ENCODE results near the gene MSH5. TPM values are rescaled to one million over a fixed set of nuclear protein-coding genes. Genes with fewer than 3 reads are reported as not detected.

The MSH5 gene
- total and polyA plus RNA-seq, 7 donors: 1.4 to 3.0 (median 1.8) TPM

DNA sequence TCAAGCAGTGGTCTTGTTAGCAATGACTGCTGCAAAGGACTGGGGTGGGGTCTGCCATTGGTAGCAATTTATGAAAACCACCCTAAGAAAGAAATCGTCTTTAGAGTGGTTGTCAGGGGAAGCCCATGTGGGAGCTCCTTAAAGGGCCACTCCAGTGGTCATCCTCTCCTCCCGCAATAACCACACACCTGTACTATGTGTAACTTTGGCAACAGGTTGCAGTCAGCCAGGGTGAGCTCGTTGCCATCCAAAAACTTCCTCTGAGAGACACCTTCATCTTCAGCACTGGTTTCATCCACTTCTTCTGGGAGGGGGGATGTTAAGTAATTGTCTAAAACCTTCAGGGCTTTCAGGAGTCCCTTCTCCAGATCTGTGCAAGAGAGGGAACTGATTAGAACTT is 7.8 kb upstream of the MSH5 start:
- no peak overlapping the region for H3K27ac ChIP-seq

DNA sequence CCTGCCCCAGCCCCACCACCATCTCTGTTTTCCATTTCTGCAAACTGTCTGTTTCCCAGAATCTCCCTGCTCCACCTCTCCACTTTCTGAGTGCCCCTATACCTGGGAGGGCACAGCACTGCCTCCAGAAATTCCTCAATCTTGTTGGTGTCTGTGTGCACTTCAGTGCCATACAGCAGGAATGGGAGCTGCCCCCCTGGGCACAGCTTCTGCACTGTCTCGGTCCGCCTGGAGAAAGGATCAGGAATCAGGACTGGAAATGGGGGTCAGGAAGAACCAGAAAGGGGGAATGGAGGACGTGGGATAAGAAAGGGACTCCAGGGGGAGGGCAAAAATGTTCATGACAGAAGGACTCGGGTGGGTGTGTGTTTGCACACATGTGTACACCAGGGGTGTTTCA is 6.1 kb upstream of the MSH5 start:
- Histone ChIP-seq H3K27me3 (ENCODE audit: insufficient read depth in 3 of 3, low read length in 2 of 3) (peaks cover 0 to 11% (median 0%) of the 10 kb centered on the region in 3 donors), H3K4me3 (no peak overlapping the region), H3K9me3 (no peaks in the 10 kb centered on the region), H3K27ac (peak overlapping the region; percentile 74), H3K36me3 (ENCODE audit: insufficient read depth in 1 of 2, low read depth in 1 of 2) (peaks cover 0 to 35% of the 10 kb centered on the region in 2 donors), H3K4me1 (peaks cover 26% of the 10 kb centered on the region)
- DNase-seq (no peak), ATAC-seq (no peak)
- intact Hi-C loops (cut with DNase I): no loop called here
- WGBS, 3 donors: 82 to 92% (median 87%) methylated on average over 4 of the region's 4 CpGs
- TF ChIP-seq, protein P1, sequence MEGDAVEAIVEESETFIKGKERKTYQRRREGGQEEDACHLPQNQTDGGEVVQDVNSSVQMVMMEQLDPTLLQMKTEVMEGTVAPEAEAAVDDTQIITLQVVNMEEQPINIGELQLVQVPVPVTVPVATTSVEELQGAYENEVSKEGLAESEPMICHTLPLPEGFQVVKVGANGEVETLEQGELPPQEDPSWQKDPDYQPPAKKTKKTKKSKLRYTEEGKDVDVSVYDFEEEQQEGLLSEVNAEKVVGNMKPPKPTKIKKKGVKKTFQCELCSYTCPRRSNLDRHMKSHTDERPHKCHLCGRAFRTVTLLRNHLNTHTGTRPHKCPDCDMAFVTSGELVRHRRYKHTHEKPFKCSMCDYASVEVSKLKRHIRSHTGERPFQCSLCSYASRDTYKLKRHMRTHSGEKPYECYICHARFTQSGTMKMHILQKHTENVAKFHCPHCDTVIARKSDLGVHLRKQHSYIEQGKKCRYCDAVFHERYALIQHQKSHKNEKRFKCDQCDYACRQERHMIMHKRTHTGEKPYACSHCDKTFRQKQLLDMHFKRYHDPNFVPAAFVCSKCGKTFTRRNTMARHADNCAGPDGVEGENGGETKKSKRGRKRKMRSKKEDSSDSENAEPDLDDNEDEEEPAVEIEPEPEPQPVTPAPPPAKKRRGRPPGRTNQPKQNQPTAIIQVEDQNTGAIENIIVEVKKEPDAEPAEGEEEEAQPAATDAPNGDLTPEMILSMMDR (IDR thresholded peaks at IDR 0.05): no peak

More for the DNA sequence above, 7.8 kb upstream of the MSH5 start:
- TF ChIP-seq, protein P1 (IDR thresholded peaks at IDR 0.05): no peak
- Histone ChIP-seq H3K9me3 (no peaks in the 10 kb centered on the region), H3K27me3 (ENCODE audit: insufficient read depth in 3 of 3, low read length in 2 of 3) (peaks cover 0 to 11% (median 0%) of the 10 kb centered on the region in 3 donors), H3K36me3 (ENCODE audit: insufficient read depth in 1 of 2, low read depth in 1 of 2) (peaks cover 0 to 43% of the 10 kb centered on the region in 2 donors), H3K4me1 (peaks cover 25% of the 10 kb centered on the region), H3K4me3 (no peak overlapping the region)
- 71 to 77% (median 71%) methylated on average over 3 of the region's 3 CpGs for whole genome bisulfite sequencing, 3 donors
- DNase-seq: no peak
- no peak for ATAC-seq
- intact Hi-C loops (cut with DNase I): no loop called here

DNA sequence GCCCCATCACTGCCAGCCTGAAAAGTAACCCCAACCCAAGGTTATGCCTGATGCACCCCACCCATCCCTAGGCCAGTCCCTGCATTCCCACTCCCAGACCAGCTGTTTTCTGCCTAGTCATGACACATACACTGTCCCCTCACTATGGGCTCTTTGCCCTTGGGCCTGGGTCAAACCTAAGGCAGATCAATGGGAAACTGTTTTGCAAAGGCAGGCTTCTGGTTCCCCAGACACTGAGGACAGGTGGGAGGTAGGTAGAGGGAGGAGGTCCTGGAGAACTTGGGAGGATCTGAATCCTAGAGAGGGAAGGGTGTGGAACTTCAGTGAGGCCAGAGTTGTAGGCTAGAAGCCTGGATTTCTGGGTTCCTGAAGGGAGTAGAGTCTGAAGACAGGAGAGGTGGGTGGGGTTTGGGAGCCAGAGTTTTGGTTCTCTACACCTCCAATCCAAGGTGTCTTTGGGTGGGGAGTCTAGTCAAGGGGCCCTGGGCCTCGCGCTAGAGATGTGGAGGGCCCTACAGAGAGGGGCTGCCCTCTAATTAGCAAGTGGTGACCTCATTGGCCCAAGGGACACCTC is 5.5 kb upstream of the MSH5 start:
- DNase-seq (no peak), ATAC-seq (peak in 1 of 4 donors; percentile 20)
- Histone ChIP-seq H3K27me3 (ENCODE audit: insufficient read depth in 3 of 3, low read length in 2 of 3) (peaks cover 0 to 11% (median 0%) of the 10 kb centered on the region in 3 donors), H3K4me3 (peak overlapping the region; percentile 71), H3K27ac (peak overlapping the region; percentile 74), H3K9me3 (no peaks in the 10 kb centered on the region), H3K36me3 (ENCODE audit: insufficient read depth in 1 of 2, low read depth in 1 of 2) (peaks cover 0 to 35% of the 10 kb centered on the region in 2 donors), H3K4me1 (peaks cover 24% of the 10 kb centered on the region)
- intact Hi-C loops (cut with DNase I): no loop called here
- WGBS, 3 donors: 38 to 53% (median 53%) methylated on average over 2 of the region's 2 CpGs
- TF ChIP-seq, protein P1 (IDR thresholded peaks at IDR 0.05): no peak

DNA sequence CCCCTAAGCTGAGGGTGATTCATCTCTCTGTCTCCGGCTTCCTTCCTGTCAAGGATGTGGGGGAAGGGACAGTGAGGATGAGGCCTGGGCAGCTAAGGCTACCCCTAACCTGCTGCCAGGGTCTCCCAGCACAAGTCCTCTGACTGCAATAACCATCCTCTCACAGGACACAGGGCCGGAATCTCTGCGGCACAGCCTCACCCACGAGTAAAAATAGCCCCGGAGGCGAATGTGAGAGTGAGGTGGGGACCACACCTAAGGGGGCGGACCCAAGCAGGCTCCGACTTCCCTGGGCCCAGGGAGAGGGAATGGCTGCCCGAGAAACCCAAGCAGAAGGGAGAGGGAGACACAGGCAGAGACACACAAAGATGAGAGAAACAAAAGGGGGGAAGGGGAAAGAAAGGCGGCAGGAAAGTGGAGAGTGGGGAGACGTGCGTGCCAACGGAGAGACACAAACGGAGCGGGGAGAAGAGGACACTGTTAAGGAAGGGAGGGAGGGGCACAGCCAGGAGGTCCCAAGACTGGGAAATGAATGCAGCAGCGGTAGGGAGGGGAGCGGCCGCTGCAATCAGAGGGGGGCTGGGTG is 4.9 kb upstream of the MSH5 start:
- DNase-seq: no peak
- 13 to 17% (median 14%) methylated on average over 18 of the region's 18 CpGs for WGBS, 3 donors
- Histone ChIP-seq H3K27ac (peak overlapping the region; percentile 74), H3K36me3 (ENCODE audit: insufficient read depth in 1 of 2, low read depth in 1 of 2) (peaks cover 0 to 35% of the 10 kb centered on the region in 2 donors), H3K4me1 (peaks cover 27% of the 10 kb centered on the region), H3K27me3 (ENCODE audit: insufficient read depth in 3 of 3, low read length in 2 of 3) (peaks cover 0 to 11% (median 0%) of the 10 kb centered on the region in 3 donors), H3K9me3 (no peaks in the 10 kb centered on the region), H3K4me3 (peak overlapping the region; percentile 71)
- TF ChIP-seq, protein P1 (IDR thresholded peaks at IDR 0.05): no peak
- intact Hi-C loops (cut with DNase I): loop anchor here in 1 of 2 donors (5.0 kb wide), 1 partner anchor 68 kb away; the partner anchor contains the start of genes CSNK2B and LY6G5B
- peak in 1 of 4 donors; percentile 26 for ATAC-seq

Measured in psoas muscle (tissue), 8 donors.